Stomach (tissue), 4 donors: ENCODE measurements around the gene INSYN2B.

Source experiments
- EP300 ChIP-seq: sonication (generic); formaldehyde crosslinking; IDR thresholded peaks from one replicate; pipeline ENCODE4 v1.6.1; 2017; ENCODE audit warnings: antibody characterized with exemption
- POLR2A ChIP-seq, 4 donors: fragments of 450-650 bp; IDR thresholded peaks; one replicate each; pipeline ENCODE4 v1.6.1; 2016; ENCODE audit warnings: antibody characterized with exemption in 4 of 4, control low read depth in 2 of 4, mild to moderate bottlenecking in 1 of 4, moderate library complexity in 1 of 4
- POLR2AphosphoS5 ChIP-seq, 3 donors: sonication (generic); formaldehyde crosslinking; IDR thresholded peaks; one replicate each; pipeline ENCODE4 v1.6.1; 2016; ENCODE audit warnings: antibody characterized with exemption in 3 of 3
- TF ChIP-seq, protein P1 (sequence below), 7 experiments: fragments of 450-650 bp in 4 of 7; fragments of 200-600 bp in 3 of 7; sonication (generic) in 3 of 7; IDR thresholded peaks; one replicate each; pipeline ENCODE4 v1.5.1; 2016 to 2019; ENCODE audit warnings: antibody characterized with exemption in 7 of 7, control low read depth in 2 of 7, mild to moderate bottlenecking in 1 of 7

DNA sequence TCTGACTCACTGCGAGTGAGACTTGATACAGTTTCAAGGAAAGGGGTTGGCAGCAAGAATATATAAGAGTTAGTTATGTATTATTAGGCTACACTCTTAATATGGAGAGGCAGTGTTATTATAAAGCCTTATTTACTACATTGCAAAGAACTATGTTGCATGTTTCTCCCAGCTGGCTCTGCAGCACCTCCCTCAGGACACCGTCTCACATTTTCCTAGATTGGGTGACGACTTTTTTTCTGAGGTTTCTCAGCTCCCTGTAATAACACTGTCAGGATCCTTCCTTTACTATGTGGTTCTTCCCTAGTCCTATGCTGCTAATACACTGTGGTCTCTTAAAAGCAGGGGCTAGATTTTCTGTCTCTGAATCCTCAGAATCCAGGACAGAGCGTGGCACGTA is 153.7 kb downstream of the INSYN2B start:
- TF ChIP-seq, protein P1, sequence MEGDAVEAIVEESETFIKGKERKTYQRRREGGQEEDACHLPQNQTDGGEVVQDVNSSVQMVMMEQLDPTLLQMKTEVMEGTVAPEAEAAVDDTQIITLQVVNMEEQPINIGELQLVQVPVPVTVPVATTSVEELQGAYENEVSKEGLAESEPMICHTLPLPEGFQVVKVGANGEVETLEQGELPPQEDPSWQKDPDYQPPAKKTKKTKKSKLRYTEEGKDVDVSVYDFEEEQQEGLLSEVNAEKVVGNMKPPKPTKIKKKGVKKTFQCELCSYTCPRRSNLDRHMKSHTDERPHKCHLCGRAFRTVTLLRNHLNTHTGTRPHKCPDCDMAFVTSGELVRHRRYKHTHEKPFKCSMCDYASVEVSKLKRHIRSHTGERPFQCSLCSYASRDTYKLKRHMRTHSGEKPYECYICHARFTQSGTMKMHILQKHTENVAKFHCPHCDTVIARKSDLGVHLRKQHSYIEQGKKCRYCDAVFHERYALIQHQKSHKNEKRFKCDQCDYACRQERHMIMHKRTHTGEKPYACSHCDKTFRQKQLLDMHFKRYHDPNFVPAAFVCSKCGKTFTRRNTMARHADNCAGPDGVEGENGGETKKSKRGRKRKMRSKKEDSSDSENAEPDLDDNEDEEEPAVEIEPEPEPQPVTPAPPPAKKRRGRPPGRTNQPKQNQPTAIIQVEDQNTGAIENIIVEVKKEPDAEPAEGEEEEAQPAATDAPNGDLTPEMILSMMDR (IDR thresholded peaks at IDR 0.05): no peak
- TF ChIP-seq POLR2AphosphoS5 (IDR thresholded peaks at IDR 0.05) (no peak), EP300 (no peak), POLR2A (IDR thresholded peaks at IDR 0.05) (no peak)
